A549 (cell line): ENCODE measurements around the gene CYP1B1. TPM values are rescaled to one million over a fixed set of nuclear protein-coding genes. Genes with fewer than 3 reads are reported as not detected.

Experiments used
- ATAC-seq, 2 experiments: fragments of 200-7000 bp in 1 of 2; fragments of >200 bp in 1 of 2; cut with Nextera tagmentation in 1 of 2; cut with Tn5 transposase in 1 of 2; 3 replicates each; pipeline versions ENCODE4 v1.8.0 to v1.9.1; 2018 to 2020; ENCODE audit warnings: mild to moderate bottlenecking in 1 of 2, moderate library complexity in 1 of 2
- CTCF ChIA-PET: fragments of 300-600 bp; sonication (Branson Sonifier 250); formaldehyde crosslinking; extraction: SDS; loops from one replicate; lab custom pipeline; 2021; ENCODE audit warnings: antibody characterized with exemption, inconsistent platforms; lab: Yijun Ruan, JAX
- POLR2A ChIA-PET: fragments of 350-600 bp; formaldehyde crosslinking; extraction: SDS; loops from one replicate; lab custom pipeline; 2021; ENCODE audit warnings: antibody characterized with exemption, inconsistent platforms; lab: Yijun Ruan, JAX
- DNase-seq, 2 experiments: peaks; one replicate each; pipeline versions ENCODE4 v3.0.0 to v3.0.0-alpha.2; 2011 to 2016; ENCODE audit warnings: low read depth in 1 of 2, low spot score in 1 of 2
- FAIRE-seq: peaks from 2 replicates; lab custom pipeline; 2011; peaks lifted over from hg19 to GRCh38; lab: Jason Lieb, UNC
- H3K27ac ChIP-seq, 2 experiments: fragments of >200 bp; sonication (Bioruptor Twin); formaldehyde crosslinking; 3 replicates each; pipeline ENCODE4 v1.5.1; 2016 to 2017
- H3K4me1 ChIP-seq: fragments of >200 bp; sonication (Bioruptor Twin); formaldehyde crosslinking; 3 replicates; pipeline ENCODE4 v1.6.1; 2016
- H3K4me2 ChIP-seq: fragments of >200 bp; sonication (Bioruptor Twin); formaldehyde crosslinking; 3 replicates; pipeline ENCODE4 v1.6.1; 2016
- H3K4me3 ChIP-seq: fragments of >200 bp; sonication (Bioruptor Twin); formaldehyde crosslinking; 3 replicates; pipeline ENCODE4 v1.5.1; 2016
- H3K9me3 ChIP-seq: fragments of >200 bp; sonication (Bioruptor Twin); formaldehyde crosslinking; 3 replicates; pipeline ENCODE4 v1.6.1; 2016
- BHLHE40 ChIP-seq: IDR thresholded peaks from 2 replicates; pipeline ENCODE4 v1.6.1; 2012; ENCODE audit warnings: low read depth, low read length, inconsistent platforms
- CEBPB ChIP-seq, 2 experiments: fragments of >200 bp in 1 of 2; sonication (Bioruptor Twin) in 1 of 2; formaldehyde crosslinking in 1 of 2; IDR thresholded peaks; 2 replicates each; pipeline ENCODE4 v1.6.1; 2012 to 2016
- CHD2 ChIP-seq: fragments of 150-350 bp; IDR thresholded peaks from 2 replicates; pipeline ENCODE4 v1.6.1; 2014; ENCODE audit warnings: low read length; ENCODE audit not compliant: partially characterized antibody
- CTCF ChIP-seq: fragments of >200 bp; sonication (Bioruptor Twin); formaldehyde crosslinking; IDR thresholded peaks from 3 replicates; pipeline ENCODE4 v1.5.1; 2016
- E2F6 ChIP-seq: IDR thresholded peaks from 2 replicates; pipeline ENCODE4 v1.6.1; 2012; ENCODE audit warnings: low read depth, borderline replicate concordance
- EHF ChIP-seq: fragments of 250-450 bp; sonication (Bioruptor Pico); IDR thresholded peaks from 2 replicates; pipeline ENCODE4 v1.5.0; 2020; ENCODE audit warnings: mild to moderate bottlenecking
- ELK1 ChIP-seq: fragments of 150-350 bp; IDR thresholded peaks from 2 replicates; pipeline ENCODE4 v1.6.1; 2014; ENCODE audit warnings: low read depth, mild to moderate bottlenecking, low read length
- FOSB ChIP-seq: fragments of 250-450 bp; sonication (Bioruptor Pico); IDR thresholded peaks from 2 replicates; pipeline ENCODE4 v1.5.0; 2020; ENCODE audit warnings: mild to moderate bottlenecking, moderate library complexity
- FOSL2 ChIP-seq, 2 experiments: fragments of 450-650 bp in 1 of 2; fragments of >200 bp in 1 of 2; sonication (Bioruptor Twin) in 1 of 2; formaldehyde crosslinking; IDR thresholded peaks; 2 replicates each; pipeline versions ENCODE4 v1.5.0 to v1.6.1; 2016 to 2020; ENCODE audit warnings: mild to moderate bottlenecking in 1 of 2, moderate library complexity in 1 of 2
- FOXS1 ChIP-seq: fragments of 250-450 bp; sonication (Bioruptor Pico); IDR thresholded peaks from 2 replicates; pipeline ENCODE4 v1.5.0; 2020; ENCODE audit warnings: mild to moderate bottlenecking, moderate library complexity
- HDAC2 ChIP-seq: fragments of 200-600 bp; sonication (generic); IDR thresholded peaks from 2 replicates; pipeline ENCODE4 v1.6.1; 2016
- HES2 ChIP-seq: fragments of >200 bp; sonication (Bioruptor Twin); formaldehyde crosslinking; IDR thresholded peaks from 2 replicates; pipeline ENCODE4 v1.6.1; 2016
- HOXB5 ChIP-seq: fragments of 250-450 bp; sonication (Bioruptor Pico); IDR thresholded peaks from 2 replicates; pipeline ENCODE4 v1.5.0; 2020; ENCODE audit warnings: mild to moderate bottlenecking, moderate library complexity
- KDM5A ChIP-seq: fragments of 200-600 bp; sonication (generic); IDR thresholded peaks from 2 replicates; pipeline ENCODE4 v1.6.1; 2016; ENCODE audit warnings: antibody characterized with exemption, mild to moderate bottlenecking
- MAFK ChIP-seq: fragments of 450-650 bp; IDR thresholded peaks from 2 replicates; pipeline ENCODE4 v1.6.1; 2014; ENCODE audit not compliant: partially characterized antibody
- MAX ChIP-seq: IDR thresholded peaks from 2 replicates; pipeline ENCODE4 v1.6.1; 2012
- MYC ChIP-seq: IDR thresholded peaks from 2 replicates; pipeline ENCODE4 v1.6.1; 2012; ENCODE audit warnings: mild to moderate bottlenecking, inconsistent platforms, low read length, improper control_type of control experiment, borderline replicate concordance
- PBX3 ChIP-seq: IDR thresholded peaks from 2 replicates; pipeline ENCODE4 v1.6.1; 2012
- POLR2AphosphoS2 ChIP-seq: conservative IDR thresholded peaks from 2 replicates; pipeline ENCODE4 v1.6.1; 2012; ENCODE audit warnings: low read length, improper control_type of control experiment, inconsistent platforms
- RCOR1 ChIP-seq: fragments of 150-350 bp; IDR thresholded peaks from 2 replicates; pipeline ENCODE4 v1.6.1; 2014; ENCODE audit warnings: antibody characterized with exemption, low read length, low read depth
- SMC3 ChIP-seq: fragments of >200 bp; sonication (Bioruptor Twin); formaldehyde crosslinking; IDR thresholded peaks from 3 replicates; pipeline ENCODE4 v1.6.1; 2018; ENCODE audit warnings: inconsistent platforms
- WGBS: methylation state at CpG from one replicate; pipeline ENCODE4 v1.1.6; 2017; ENCODE audit errors: missing lambda C conversion rate; 5-methylcytosine and 5-hydroxymethylcytosine counted together
- polyA plus RNA-seq, 4 experiments: library from polyadenylated mRNA; depleted of rRNA in 3 of 4; stranded (reverse); fragments of >200 nt; fragmentation: RNase III in 1 of 4; extraction: RNeasy Plus Mini Kit Qiagen cat#74134 plus additional on column Dnase treatment in 1 of 4; gene quantifications; 2 replicates in 3 of 4; 3 replicates in 1 of 4; pipeline ENCODE4 v1.2.3, GENCODE V29; 2011 to 2017

Gene CYP1B1
- polyA plus RNA-seq, 2 of the 4 experiments (the other 2 are of a cell fraction), result 5.3 to 13.2 TPM

GRCh38 chr2:38092196-38092902 lies 16.4 kb upstream of the CYP1B1 start:
- ChIA-PET CTCF (interaction anchor here (0.8 to 6.9 kb wide), 8 partner anchors 10 to 696 kb away, joined by 3 to 40 read pairs (median 3); partner anchors contain the start of gene CYP1B1), POLR2A (interaction anchor here (1.1 to 2.2 kb wide), 3 partner anchors 16 to 659 kb away, joined by 3 to 11 read pairs (median 3); partner anchors contain the start of genes CYP1B1 and SRSF7)
- H3K4me3 ChIP-seq, result no peak overlapping the region
- TF ChIP-seq EHF, result peak; percentile 28; the same call in 1 of the 2 replicates
- 0 out of 2 replicates have a peak, but pooled peaks have one; percentile 12 for TF ChIP-seq FOSL2 (IDR thresholded peaks at IDR 0.05)
- TF ChIP-seq FOSL2 (CRISPR knock-in tag; IDR thresholded peaks at IDR 0.05), result no peak
- TF ChIP-seq CEBPB (IDR thresholded peaks at IDR 0.05), result peak; percentile 16 to 80; a peak in 3 of 4 replicates
- TF ChIP-seq ELK1, result no peak
- TF ChIP-seq MAFK, result peak; percentile 87
- H3K4me2 ChIP-seq, result peak overlapping the region; percentile 55
- peak in 1 of 2 experiments; percentile 66 for DNase-seq
- ATAC-seq, result peak; percentile 60 to 63
- peaks cover 36% of the 10 kb centered on the region for H3K4me1 ChIP-seq
- WGBS, result 35% methylated on average over 11 of the region's 11 CpGs
- FAIRE-seq, result no peak
- H3K9me3 ChIP-seq, result no peaks in the 10 kb centered on the region
- H3K27ac ChIP-seq, result peak overlapping the region; percentile 53 to 75

GRCh38 chr2:38091760-38092159 lies 15.8 kb upstream of the CYP1B1 start:
- DNase-seq, result no peak
- Histone ChIP-seq H3K4me1 (peaks cover 35% of the 10 kb centered on the region), H3K9me3 (no peaks in the 10 kb centered on the region), H3K4me3 (no peak overlapping the region), H3K4me2 (peak overlapping the region; percentile 55), H3K27ac (peak overlapping the region; percentile 53 to 75)
- no peak for FAIRE-seq
- TF ChIP-seq CHD2, result no peak
- TF ChIP-seq EHF, result no peak
- no peak for TF ChIP-seq HDAC2
- TF ChIP-seq HES2, result no peak
- TF ChIP-seq MAFK, result no peak
- TF ChIP-seq MAX, result no peak
- TF ChIP-seq MYC, result no peak
- no peak for TF ChIP-seq CTCF
- TF ChIP-seq KDM5A, result no peak
- TF ChIP-seq E2F6, result no peak
- TF ChIP-seq FOSL2 (IDR thresholded peaks at IDR 0.05), result no peak
- TF ChIP-seq FOSL2 (CRISPR knock-in tag; IDR thresholded peaks at IDR 0.05), result no peak
- no peak for TF ChIP-seq POLR2AphosphoS2
- TF ChIP-seq RCOR1, result no peak
- TF ChIP-seq HOXB5 (CRISPR knock-in tag), result no peak
- no peak for TF ChIP-seq FOXS1 (CRISPR knock-in tag)
- TF ChIP-seq FOSB (CRISPR knock-in tag), result no peak
- TF ChIP-seq BHLHE40, result no peak
- no peak for TF ChIP-seq SMC3
- TF ChIP-seq PBX3, result no peak
- ChIA-PET CTCF (interaction anchor here (0.8 to 6.9 kb wide), 7 partner anchors 10 to 696 kb away, joined by 3 to 40 read pairs (median 3); partner anchors contain the start of gene CYP1B1), POLR2A (interaction anchor here (1.1 to 2.2 kb wide), 3 partner anchors 15 to 660 kb away, joined by 3 to 11 read pairs (median 3); partner anchors contain the start of genes CYP1B1 and SRSF7)
- WGBS, result 95% methylated on average over 5 of the region's 5 CpGs
- ATAC-seq, result no peak
